Gastroesophageal sphincter (tissue), 4 donors: ENCODE measurements around the gene QPRT. TPM values are rescaled to one million over a fixed set of nuclear protein-coding genes. Genes with fewer than 3 reads are reported as not detected.

Source experiments
- ATAC-seq: fragments of 150-250 bp; one replicate; pipeline ENCODE4 v1.9.1; 2016; ENCODE audit warnings: mild to moderate bottlenecking, moderate library complexity
- H3K27ac ChIP-seq, 4 donors: fragments of 200-600 bp; sonication (generic) in 3 of 4; 1 replicate in 3 of 4; 2 replicates in 1 of 4; pipeline ENCODE4 v1.5.1; 2016 to 2019
- H3K27me3 ChIP-seq: fragments of 200-600 bp; sonication (generic); one replicate; pipeline ENCODE4 v1.5.1; 2019
- H3K36me3 ChIP-seq, 2 donors: fragments of 200-600 bp; sonication (generic); one replicate each; pipeline ENCODE4 v1.5.1; 2019; ENCODE audit warnings: control low read depth in 1 of 2
- H3K4me1 ChIP-seq, 3 donors: fragments of 200-600 bp; sonication (generic); 1 replicate in 2 of 3; 2 replicates in 1 of 3; pipeline ENCODE4 v1.5.1; 2016 to 2019; ENCODE audit warnings: control low read depth in 2 of 3
- H3K4me3 ChIP-seq, 2 donors: fragments of 200-600 bp; sonication (generic); one replicate each; pipeline ENCODE4 v1.5.1; 2019; ENCODE audit warnings: mild to moderate bottlenecking in 1 of 2, moderate library complexity in 1 of 2
- H3K9me3 ChIP-seq, 3 donors: fragments of 200-600 bp; sonication (generic); one replicate each; pipeline ENCODE4 v1.5.1; 2017 to 2019; ENCODE audit warnings: control low read depth in 2 of 3
- EP300 ChIP-seq: sonication (generic); formaldehyde crosslinking; IDR thresholded peaks from one replicate; pipeline ENCODE4 v1.6.1; 2017; ENCODE audit warnings: antibody characterized with exemption, mild to moderate bottlenecking
- POLR2A ChIP-seq, 2 donors: fragments of 450-650 bp; IDR thresholded peaks; one replicate each; pipeline ENCODE4 v1.6.1; 2017; ENCODE audit warnings: antibody characterized with exemption in 2 of 2, mild to moderate bottlenecking in 2 of 2, moderate library complexity in 1 of 2
- POLR2AphosphoS5 ChIP-seq: sonication (generic); formaldehyde crosslinking; IDR thresholded peaks from one replicate; pipeline ENCODE4 v1.6.1; 2017; ENCODE audit warnings: antibody characterized with exemption
- WGBS, 2 donors: methylation state at CpG; one replicate each; pipeline ENCODE4 v1.1.5; 2018; ENCODE audit warnings: low coverage in 1 of 2; 5-methylcytosine and 5-hydroxymethylcytosine counted together
- total RNA-seq, 4 donors: library from RNA; depleted of rRNA; stranded (reverse); fragments of >200 nt; gene quantifications; one replicate each; pipeline ENCODE4 v1.1.0, GENCODE V29; 2016
- TF ChIP-seq, protein P1 (sequence below), 4 experiments: fragments of 200-600 bp in 2 of 4; fragments of 450-650 bp in 2 of 4; sonication (generic) in 1 of 4; IDR thresholded peaks; one replicate each; pipeline ENCODE4 v1.5.1; 2017 to 2019; ENCODE audit warnings: antibody characterized with exemption in 4 of 4, mild to moderate bottlenecking in 2 of 4, moderate library complexity in 2 of 4

Gene QPRT
- total RNA-seq, 4 donors from 2014 or later: 0.62 to 6.7 (median 4.3) TPM

DNA sequence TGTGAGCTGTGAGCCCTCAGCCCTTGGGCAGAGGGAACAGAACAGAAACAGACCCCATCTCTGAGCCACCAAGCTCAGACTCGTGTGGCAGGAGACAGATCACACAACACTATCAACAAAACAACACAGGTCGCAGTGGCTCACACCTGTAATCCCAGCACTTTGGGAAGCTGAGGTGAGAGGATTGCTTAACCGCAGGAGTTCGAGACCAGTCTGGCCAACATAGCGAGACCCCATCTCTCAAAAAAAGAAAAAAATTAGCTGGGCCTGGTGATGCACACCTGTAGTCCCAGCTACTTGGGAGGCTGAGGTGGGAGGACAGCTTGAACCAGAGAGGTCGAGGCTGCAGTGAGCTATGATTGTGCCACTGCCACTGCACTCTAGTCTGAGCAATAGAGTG is 5.5 kb upstream of the QPRT start:
- TF ChIP-seq, protein P1, sequence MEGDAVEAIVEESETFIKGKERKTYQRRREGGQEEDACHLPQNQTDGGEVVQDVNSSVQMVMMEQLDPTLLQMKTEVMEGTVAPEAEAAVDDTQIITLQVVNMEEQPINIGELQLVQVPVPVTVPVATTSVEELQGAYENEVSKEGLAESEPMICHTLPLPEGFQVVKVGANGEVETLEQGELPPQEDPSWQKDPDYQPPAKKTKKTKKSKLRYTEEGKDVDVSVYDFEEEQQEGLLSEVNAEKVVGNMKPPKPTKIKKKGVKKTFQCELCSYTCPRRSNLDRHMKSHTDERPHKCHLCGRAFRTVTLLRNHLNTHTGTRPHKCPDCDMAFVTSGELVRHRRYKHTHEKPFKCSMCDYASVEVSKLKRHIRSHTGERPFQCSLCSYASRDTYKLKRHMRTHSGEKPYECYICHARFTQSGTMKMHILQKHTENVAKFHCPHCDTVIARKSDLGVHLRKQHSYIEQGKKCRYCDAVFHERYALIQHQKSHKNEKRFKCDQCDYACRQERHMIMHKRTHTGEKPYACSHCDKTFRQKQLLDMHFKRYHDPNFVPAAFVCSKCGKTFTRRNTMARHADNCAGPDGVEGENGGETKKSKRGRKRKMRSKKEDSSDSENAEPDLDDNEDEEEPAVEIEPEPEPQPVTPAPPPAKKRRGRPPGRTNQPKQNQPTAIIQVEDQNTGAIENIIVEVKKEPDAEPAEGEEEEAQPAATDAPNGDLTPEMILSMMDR (IDR thresholded peaks at IDR 0.05): no peak
- TF ChIP-seq POLR2AphosphoS5: no peak
- TF ChIP-seq POLR2A (IDR thresholded peaks at IDR 0.05): no peak
- TF ChIP-seq EP300: no peak
- Histone ChIP-seq H3K36me3 (no peaks in the 10 kb centered on the region), H3K27me3 (no peaks in the 10 kb centered on the region), H3K9me3 (no peaks in the 10 kb centered on the region), H3K27ac (no peak overlapping the region), H3K4me1 (peaks cover 0 to 9% (median 0%) of the 10 kb centered on the region in 3 donors), H3K4me3 (no peak overlapping the region)
- no peak for ATAC-seq
- 100% methylated on average over 4 of the region's 6 CpGs for WGBS, 2 donors

- WGBS, 2 donors: 24% methylated on average over 3 of the region's 13 CpGs; no CpG with 5 or more reads in 1 of the 2 donors
- no peaks in the 10 kb centered on the region for H3K27me3 ChIP-seq
- peaks cover 0 to 14% (median under 1%) of the 10 kb centered on the region in 3 donors for H3K4me1 ChIP-seq
- no peak overlapping the region for H3K4me3 ChIP-seq
- H3K27ac ChIP-seq: peak overlapping the region in 1 of 4 donors; percentile 29
- peak; percentile 50 for ATAC-seq
- TF ChIP-seq POLR2A (IDR thresholded peaks at IDR 0.05) (no peak), POLR2AphosphoS5 (peak; percentile 10)
- TF ChIP-seq, protein P1 (IDR thresholded peaks at IDR 0.05): peak in 1 of 4 experiments; percentile 23
- no peaks in the 10 kb centered on the region for H3K36me3 ChIP-seq
- no peaks in the 10 kb centered on the region for H3K9me3 ChIP-seq
Observed at GRCh38 chr16:29674188-29674587, 4.8 kb upstream of the QPRT start.

DNA sequence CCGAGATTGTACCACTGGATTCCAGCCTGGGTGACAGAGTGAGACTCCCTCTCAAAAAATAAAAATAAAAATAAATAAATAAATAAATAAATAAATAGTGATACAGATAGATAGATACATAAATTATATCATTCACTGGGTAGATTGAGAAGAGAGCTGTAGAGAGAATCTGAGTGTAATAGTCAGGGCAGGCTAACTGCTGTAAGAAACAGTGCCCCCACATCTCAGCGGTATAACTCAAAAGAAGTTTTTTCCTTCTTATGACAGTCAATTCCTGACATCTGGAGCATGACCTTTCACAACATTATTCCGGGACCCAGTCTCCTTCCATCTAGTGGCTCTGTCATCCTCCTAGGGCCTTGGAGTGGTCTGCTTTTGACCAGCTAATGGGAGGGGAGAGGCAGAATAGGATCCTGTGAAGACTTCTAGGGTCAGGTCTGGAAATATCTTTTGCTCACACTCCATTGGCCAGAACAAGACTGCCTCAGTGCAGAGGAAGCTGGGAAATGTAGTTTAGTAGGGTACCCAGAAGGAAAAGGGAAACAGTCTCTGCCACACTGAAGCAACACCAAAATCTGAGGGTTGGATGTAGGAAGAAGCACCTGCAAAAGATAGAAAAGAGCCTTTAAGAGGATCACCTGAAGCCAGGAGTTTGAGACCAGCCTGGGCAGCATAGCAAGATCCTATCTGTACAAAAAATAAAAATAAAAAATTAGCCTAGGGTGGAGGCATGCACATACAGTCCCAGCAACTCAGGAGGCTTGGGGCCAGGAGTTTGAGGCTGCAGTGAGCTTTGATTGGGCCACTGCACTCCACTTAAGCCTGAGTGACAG is 3.0 kb upstream of the QPRT start:
- TF ChIP-seq POLR2A (IDR thresholded peaks at IDR 0.05) (no peak), EP300 (no peak), POLR2AphosphoS5 (no peak)
- TF ChIP-seq, protein P1 (IDR thresholded peaks at IDR 0.05): no peak
- Histone ChIP-seq H3K9me3 (no peaks in the 10 kb centered on the region), H3K4me1 (peaks cover 0 to 24% (median 3%) of the 10 kb centered on the region in 3 donors), H3K4me3 (no peak overlapping the region), H3K36me3 (no peaks in the 10 kb centered on the region), H3K27me3 (no peaks in the 10 kb centered on the region), H3K27ac (no peak overlapping the region)
- 36 to 58% methylated on average over 2 to 3 of the region's 3 CpGs for WGBS, 2 donors
- ATAC-seq: peak; percentile 40

- Histone ChIP-seq H3K27me3 (peaks cover 3% of the 10 kb centered on the region), H3K36me3 (no peaks in the 10 kb centered on the region), H3K27ac (no peak overlapping the region), H3K4me1 (peaks cover 0 to 24% (median 3%) of the 10 kb centered on the region in 3 donors), H3K4me3 (no peak overlapping the region), H3K9me3 (no peaks in the 10 kb centered on the region)
- 81 to 92% methylated on average over 3 to 19 of the region's 23 CpGs for WGBS, 2 donors
- TF ChIP-seq EP300: no peak
- no peak for TF ChIP-seq POLR2A (IDR thresholded peaks at IDR 0.05)
- TF ChIP-seq POLR2AphosphoS5: no peak
- TF ChIP-seq, protein P1 (IDR thresholded peaks at IDR 0.05): no peak
- no peak for ATAC-seq
Observed at GRCh38 chr16:29676989-29677785, 1.8 kb upstream of the QPRT start.
